ENCODE measurements around the gene COQ10B.

COQ10B gene

GRCh38 chr2:197502685-197503084 lies 49.3 kb downstream of the COQ10B start:
- DNase-seq = no peak

- no peak for DNase-seq
These were observed 50.6 kb downstream of the COQ10B start for GRCh38 chr2:197504000-197504399.

DNA sequence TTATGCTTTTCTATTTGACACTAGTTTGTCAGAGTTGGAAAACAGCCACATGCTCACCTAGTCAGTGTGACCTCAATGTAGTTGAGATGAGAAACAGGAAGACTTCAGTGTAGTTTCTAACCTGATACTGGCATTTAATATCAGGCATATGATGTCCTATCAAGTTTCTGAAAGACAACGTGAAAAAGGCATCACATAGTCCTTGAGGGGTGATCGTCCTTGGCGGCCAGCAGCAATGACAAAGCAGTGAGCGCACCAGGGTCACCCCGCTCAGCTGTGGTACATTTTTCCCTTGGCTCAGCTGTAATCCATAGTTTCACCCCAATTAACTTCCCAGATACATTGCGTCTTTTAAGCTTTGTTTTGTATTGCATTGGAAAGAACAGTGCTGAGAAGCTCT lies 51.2 kb downstream of the COQ10B start:
- DNase-seq = no peak

DNA sequence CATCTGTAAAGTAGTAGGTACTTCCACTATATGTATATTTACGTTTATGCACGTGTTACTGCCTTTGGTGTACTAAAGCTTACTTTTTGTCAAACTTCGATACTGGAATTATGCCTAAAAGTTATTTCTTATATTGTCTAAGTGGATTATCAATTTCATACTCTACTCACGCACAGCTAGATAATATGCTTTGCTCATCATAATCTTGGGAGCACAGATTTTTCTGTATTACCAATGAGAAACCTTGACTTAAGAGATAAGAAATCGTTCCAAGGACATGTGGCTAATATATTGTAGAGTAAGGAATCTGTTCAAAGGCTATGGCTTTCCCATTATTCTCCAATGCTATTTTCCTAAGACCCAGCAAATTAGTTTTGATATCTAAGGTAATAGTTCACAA lies 53.3 kb downstream of the COQ10B start:
- DNase-seq = no peak

GRCh38 chr2:197513915-197514314 lies 60.6 kb downstream of the COQ10B start:
- no peak for DNase-seq

DNA sequence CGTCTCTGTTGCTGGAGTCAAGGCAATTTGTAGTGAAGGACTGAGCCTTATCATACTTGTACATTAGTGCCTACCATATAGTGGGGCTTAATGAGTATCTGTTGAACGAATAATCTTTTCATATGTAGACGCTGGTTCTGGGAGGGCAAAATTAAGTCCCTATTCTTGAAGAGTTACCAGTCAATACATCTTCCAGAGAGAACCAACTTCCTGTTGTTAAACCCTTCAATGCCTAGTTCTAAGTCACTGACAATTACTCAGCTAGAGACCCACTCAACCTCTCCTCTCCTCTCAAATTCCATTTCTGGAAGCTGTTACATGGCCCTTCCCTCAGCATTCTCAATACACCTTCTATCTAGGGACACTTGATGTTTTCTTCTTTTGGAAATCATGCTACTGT lies 61.4 kb downstream of the COQ10B start:
- no peak for DNase-seq

DNA sequence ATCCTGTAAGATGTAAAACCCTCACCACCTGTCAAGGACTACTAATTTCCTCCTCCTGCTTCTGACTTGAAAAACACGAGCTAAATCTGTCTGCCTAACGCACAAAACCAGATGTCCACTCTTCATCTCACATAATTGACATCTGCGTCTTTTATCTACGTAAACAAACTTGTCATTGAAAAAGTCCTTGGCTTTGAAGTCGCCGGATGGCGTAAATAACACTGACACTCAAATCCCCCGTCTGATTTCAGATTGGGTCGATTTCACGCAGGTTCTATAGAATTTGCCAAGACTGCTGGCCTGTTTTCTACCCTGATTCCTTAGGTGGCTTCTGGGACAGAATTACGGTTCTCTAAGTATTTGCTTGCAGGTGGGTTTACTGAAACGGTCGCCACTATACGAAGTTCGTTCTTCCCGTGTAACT lies 62.0 kb downstream of the COQ10B start:
- DNase-seq = no peak

DNA sequence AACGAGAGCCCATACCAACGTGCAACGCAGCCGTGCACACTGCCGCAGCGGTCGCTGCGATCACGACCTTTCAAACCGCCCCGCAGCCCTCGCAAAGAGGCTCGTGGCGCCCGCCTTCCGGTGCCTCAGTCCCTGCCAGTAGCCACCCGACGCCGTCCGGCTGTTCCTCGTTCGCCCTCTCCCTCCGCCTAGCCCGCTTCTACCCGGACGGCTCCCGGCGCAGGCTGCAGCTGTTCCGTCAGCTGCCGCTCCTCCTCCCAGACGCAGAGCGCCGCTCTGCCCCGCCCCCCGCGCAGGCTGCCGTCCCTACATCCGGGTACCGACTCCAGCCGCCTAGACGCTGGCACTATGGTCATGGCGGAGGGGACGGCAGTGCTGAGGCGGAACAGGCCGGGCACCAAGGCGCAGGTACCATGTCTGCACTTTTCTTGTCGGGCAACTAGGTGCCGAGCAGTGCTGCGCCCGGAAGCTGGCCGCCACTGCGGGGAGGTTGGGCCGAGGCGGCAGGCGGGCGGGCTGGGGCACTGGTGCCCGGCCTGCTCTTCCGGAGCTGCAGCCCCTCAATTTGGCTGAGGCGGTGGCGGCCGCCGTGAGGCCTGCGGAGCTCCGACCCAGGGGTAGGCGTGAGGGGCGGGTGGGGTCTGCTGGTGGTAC lies 62.5 kb downstream of the COQ10B start, which contains the start of gene MOB4:
Gene MOB4, plus strand, starts transcription at position 328 of the 654 bp plus-strand sequence. Its CDS starts 21 bp downstream, at position 349.
- DNase-seq = peak; percentile 92

- DNase-seq = no peak
These were observed 63.0 kb downstream of the COQ10B start for GRCh38 chr2:197516393-197516761.

DNA sequence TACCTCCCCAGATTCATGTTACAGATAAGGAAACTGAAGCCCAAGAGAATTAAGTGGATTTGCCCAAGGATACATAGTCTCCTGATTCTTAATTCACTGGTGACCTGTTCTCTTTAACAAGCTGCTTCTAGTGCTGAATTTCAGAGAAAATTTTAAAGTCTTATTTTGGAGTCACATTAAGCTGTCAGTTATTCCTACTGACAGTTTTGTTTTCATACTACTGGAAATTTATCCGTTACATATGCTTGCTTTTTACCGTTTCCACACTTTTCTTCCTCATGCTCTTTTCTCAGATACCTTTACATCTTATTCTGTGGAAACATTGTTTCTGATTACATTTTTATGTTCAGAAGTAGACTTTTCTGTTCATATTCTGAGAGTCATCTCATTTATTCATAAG lies 63.8 kb downstream of the COQ10B start:
- DNase-seq = no peak

Measured in activated CD8-positive, alpha-beta memory T cell treated with anti-CD3 and anti-CD28 coated beads, Interleukin-2, amount 50 U/mL, for 4 hours (primary cell).